ENCODE data around the gene ABHD6. TPM values are rescaled to one million over a fixed set of nuclear protein-coding genes. Genes with fewer than 3 reads are reported as not detected.
"Not testable (repeated sequence)": the region's sequence is repeated elsewhere in the genome, so short reads cannot be mapped to it uniquely, and the experiment has no call there.

Gene ABHD6
- total RNA-seq, 2 donors from 2014 or later: 2.1 to 2.9 TPM

DNA sequence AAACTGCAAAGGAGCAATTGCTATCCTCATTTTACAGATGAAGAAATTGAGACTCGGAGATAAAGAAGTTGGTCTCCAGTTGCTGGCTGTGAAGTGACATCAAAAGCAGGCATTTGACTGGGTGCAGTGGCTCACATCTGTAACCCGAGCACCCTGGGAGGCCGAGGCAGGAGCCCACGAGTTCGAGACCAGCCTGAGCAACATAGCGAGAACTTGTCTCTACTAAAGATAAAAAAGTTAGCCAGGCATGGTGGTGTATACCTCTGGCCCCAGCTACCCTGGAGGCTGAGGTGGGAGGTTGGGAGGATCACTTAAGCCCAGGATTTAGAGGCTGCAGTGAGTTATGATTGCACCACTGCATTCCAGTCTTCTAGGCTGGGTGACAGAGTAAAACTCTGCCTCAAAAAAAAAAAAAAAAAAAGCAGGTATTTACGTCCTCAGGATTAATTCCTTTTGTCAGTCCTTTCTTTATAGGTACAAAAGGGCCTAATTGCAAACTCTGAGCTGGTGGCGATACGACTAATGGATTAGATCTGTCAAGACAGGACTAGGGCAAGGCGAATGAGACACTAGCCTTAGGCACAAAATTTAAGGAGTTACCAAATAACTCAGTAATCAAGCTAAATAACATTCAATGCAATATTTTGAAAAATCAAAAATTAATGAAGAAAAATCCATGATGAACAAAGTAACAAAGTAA is 20.9 kb upstream of the ABHD6 start:
- Mint-ChIP-seq H3K4me1 (peaks cover 14% of the 10 kb centered on the region), H3K27me3 (peaks cover 17% of the 10 kb centered on the region), H3K4me3 (no peak overlapping the region), H3K27ac (no peak overlapping the region), H3K36me3 (ENCODE audit: low read depth) (no peaks in the 10 kb centered on the region)
- ATAC-seq: no peak
- H3K9me3 ChIP-seq (ENCODE audit: control insufficient read depth, low read length, poor library complexity, severe bottlenecking): no peaks in the 10 kb centered on the region
- no peak for DNase-seq

DNA sequence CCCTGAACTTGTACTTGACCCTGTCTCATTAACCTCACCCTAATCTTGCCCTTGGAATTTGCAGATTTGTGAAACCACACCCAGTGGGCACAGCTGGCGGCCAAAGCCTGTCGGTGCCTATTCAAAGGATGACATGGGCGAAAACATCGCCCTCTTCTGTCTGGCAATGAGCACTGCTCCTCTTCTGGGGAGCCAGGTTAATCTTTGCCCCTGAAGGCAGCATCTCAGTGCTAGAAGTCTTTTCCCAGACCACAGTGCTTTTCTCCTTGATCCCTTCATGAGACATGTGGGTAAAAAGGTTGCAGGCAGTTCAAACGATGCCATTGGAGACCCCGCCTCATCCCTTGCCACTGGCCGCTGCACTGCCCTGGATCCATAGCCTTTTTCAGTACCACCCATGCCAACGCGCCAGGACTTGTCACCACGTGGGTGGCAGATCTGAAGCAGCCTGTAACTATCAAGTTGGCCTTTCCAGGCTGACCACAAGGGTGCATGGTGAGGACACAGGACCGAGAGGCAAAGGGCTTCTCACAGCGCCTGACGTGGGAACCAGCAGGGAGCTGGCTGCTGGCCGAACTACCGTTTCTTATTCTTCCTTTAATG is 20.3 kb upstream of the ABHD6 start:
- Mint-ChIP-seq H3K27me3 (peaks cover 17% of the 10 kb centered on the region), H3K27ac (no peak overlapping the region), H3K36me3 (ENCODE audit: low read depth) (no peaks in the 10 kb centered on the region), H3K4me1 (peaks cover 12% of the 10 kb centered on the region), H3K4me3 (peak overlapping the region; percentile 31)
- no peaks in the 10 kb centered on the region for H3K9me3 ChIP-seq (ENCODE audit: control insufficient read depth, low read length, poor library complexity, severe bottlenecking)
- peak; percentile 18 to 43 (median 27) for DNase-seq
- ATAC-seq: peak; percentile 90

DNA sequence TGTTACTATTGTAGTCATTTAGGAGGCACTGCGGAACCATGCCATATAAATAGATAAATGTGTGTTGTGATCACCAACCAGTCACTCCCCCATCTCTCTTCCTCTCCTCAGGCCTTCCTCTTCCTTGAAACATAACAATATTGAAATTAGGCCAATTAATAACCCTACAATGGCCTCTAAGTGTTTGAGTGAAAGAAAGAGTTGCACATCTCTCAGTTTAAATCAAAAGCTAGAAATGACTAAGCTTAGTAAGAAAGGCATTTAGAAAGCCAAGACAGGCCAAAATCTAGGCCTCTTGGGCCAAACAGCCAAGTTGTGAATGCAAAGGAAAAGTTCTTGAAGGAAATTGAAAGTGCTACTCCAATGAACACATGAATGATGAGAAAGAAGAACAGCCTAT is 18.7 kb upstream of the ABHD6 start:
- H3K27me3 Mint-ChIP-seq: peaks cover 17% of the 10 kb centered on the region
- ATAC-seq (no peak), DNase-seq (no peak)
- H3K9me3 ChIP-seq (ENCODE audit: control insufficient read depth, low read length, poor library complexity, severe bottlenecking): no peaks in the 10 kb centered on the region
- H3K4me3 Mint-ChIP-seq: no peak overlapping the region
- peak overlapping the region; percentile 45 for H3K27ac Mint-ChIP-seq
- no peaks in the 10 kb centered on the region for H3K36me3 Mint-ChIP-seq (ENCODE audit: low read depth)
- H3K4me1 Mint-ChIP-seq: peaks cover 12% of the 10 kb centered on the region

DNA sequence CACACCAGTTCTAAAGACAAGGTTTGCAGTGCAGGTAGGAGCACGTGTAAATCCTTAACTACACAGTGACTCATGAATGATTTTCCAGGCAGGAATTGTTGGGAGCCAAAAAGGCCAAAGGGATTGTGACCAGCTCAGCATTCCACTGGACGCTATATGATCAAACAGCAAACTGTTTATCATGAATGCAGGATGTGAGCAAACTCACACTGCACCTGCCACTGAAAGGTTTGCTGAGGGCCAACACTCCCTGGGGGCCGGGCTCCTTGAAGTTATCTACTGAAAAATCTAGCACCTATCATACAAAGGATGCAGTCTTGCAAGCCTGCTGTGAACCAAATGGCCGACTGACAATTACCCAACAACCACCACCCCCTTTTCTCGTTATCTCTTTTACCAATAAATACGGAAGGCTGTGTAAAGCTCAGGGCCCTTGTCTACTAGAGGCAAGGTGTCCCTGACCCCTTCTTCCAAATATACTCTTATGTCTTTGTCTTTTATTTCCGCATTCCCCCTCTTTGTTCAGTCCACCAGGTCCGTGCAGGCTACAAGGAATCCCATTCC is 15.3 kb upstream of the ABHD6 start:
- H3K27me3 Mint-ChIP-seq: peaks cover 8% of the 10 kb centered on the region
- ATAC-seq (no peak), DNase-seq (no peak)
- H3K4me1 Mint-ChIP-seq: peaks cover 3% of the 10 kb centered on the region
- no peak overlapping the region for H3K27ac Mint-ChIP-seq
- no peaks in the 10 kb centered on the region for H3K9me3 ChIP-seq (ENCODE audit: control insufficient read depth, low read length, poor library complexity, severe bottlenecking)
- H3K4me3 Mint-ChIP-seq: no peak overlapping the region
- no peaks in the 10 kb centered on the region for H3K36me3 Mint-ChIP-seq (ENCODE audit: low read depth)

DNA sequence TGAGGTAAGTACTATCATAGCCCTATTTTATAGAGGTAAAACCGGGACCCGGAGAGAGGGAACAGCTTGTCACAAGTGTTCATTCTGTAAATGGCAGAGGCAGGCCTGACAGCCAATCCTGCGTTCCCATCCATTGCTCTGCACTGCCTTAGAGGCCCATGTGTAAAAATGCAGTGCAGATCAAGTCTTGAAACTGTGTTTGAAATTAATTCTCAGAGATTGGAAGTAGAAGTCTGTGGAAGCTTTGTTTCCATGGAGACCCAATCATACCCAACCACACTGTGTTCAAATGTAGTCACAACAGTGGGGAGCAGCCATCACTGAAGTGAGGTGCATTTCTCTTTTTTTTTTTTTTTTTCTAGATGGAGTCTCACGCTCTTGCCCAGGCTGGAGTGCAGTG is 13.7 kb upstream of the ABHD6 start:
- no peaks in the 10 kb centered on the region for H3K4me1 Mint-ChIP-seq
- no peak overlapping the region for H3K4me3 Mint-ChIP-seq
- ATAC-seq: no peak
- H3K27me3 Mint-ChIP-seq: peaks cover 12% of the 10 kb centered on the region
- H3K9me3 ChIP-seq (ENCODE audit: control insufficient read depth, low read length, poor library complexity, severe bottlenecking): no peaks in the 10 kb centered on the region
- H3K36me3 Mint-ChIP-seq (ENCODE audit: low read depth): no peaks in the 10 kb centered on the region
- no peak overlapping the region for H3K27ac Mint-ChIP-seq
- DNase-seq: no peak

DNA sequence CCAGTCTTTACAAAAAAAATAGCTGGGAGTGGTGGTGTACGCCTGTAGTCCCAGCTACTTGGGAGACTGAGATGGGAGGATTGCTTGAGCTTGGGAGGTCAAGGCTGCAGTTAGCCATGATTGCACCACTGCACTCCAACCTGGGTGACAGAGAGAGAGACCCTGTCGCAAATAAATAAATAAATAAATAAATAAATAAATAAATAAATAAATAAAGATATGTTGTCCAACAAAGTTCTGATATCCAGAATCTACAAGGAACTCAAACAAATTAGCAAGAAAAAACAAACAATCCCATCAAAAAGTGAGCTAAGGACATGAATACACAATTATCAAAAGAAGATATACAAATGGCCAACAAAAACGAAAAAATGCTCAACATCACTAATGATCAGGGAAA is 9.7 kb upstream of the ABHD6 start:
- not testable (repeated sequence) for H3K9me3 ChIP-seq (ENCODE audit: control insufficient read depth, low read length, poor library complexity, severe bottlenecking); H3K27ac Mint-ChIP-seq; ATAC-seq; H3K4me3 Mint-ChIP-seq; H3K4me1 Mint-ChIP-seq; H3K36me3 Mint-ChIP-seq (ENCODE audit: low read depth); DNase-seq
- H3K27me3 Mint-ChIP-seq: peaks cover 38% of the 10 kb centered on the region

DNA sequence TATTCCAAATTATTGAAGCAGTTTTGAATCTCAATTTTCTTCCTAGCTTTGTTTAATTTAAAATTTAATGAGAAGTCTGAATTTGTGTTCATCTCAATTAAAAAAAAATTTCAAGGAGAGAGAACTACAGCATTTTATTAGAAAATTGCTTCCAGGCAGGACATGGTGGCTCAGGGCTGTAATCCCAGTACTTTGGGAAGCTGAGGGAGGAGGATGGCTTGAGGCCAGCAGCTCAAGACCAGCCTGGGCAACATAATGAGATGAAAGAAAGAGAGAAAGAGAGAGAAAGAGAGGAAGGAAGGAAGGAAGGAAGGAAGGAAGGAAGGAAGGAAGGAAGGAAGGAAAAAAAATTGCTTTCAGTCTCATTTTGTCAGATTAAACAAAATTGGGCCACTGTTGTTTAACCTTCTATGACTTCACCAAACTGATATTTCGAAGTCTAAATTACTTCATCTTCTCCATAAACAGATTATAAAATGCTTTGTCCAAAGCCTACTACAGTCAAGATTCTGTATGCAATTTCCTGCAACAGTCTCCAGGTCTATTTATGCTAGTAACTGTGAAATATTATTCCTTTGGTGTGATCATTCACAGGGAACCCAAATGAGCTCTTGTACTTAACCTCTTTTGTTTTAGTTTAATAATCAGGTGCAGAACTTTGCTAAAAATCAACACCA is 6.6 kb upstream of the ABHD6 start:
- H3K27me3 Mint-ChIP-seq: peaks cover 51% of the 10 kb centered on the region
- H3K36me3 Mint-ChIP-seq (ENCODE audit: low read depth): no peaks in the 10 kb centered on the region
- H3K9me3 ChIP-seq (ENCODE audit: control insufficient read depth, low read length, poor library complexity, severe bottlenecking): no peaks in the 10 kb centered on the region
- no peak overlapping the region for H3K4me3 Mint-ChIP-seq
- peaks cover 5% of the 10 kb centered on the region for H3K4me1 Mint-ChIP-seq
- ATAC-seq (no peak), DNase-seq (no peak)
- H3K27ac Mint-ChIP-seq: no peak overlapping the region

DNA sequence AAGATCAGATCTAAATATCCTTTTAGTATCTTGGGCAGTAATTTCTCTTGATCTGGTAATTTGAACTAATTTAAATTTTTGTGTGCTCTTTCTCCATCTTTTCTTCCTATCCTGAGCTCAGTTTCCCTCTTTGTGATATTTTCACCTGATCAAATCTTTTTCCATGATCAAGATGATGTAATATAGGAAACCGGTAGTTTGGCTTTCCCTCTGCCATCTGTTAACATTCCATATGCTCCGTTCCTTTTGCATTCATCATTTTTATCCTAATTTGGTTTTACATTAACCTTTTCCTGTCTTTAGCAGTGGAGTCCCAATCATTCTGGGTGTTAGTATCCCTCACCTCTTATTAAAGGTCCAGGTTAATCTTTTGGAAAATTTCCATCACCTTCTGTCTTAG is 5.9 kb upstream of the ABHD6 start:
- DNase-seq: no peak
- Mint-ChIP-seq H3K27ac (peak overlapping the region; percentile 19), H3K27me3 (peaks cover 56% of the 10 kb centered on the region), H3K4me1 (peaks cover 9% of the 10 kb centered on the region), H3K36me3 (ENCODE audit: low read depth) (no peaks in the 10 kb centered on the region), H3K4me3 (no peak overlapping the region)
- ATAC-seq: no peak
- H3K9me3 ChIP-seq (ENCODE audit: control insufficient read depth, low read length, poor library complexity, severe bottlenecking): no peaks in the 10 kb centered on the region

DNA sequence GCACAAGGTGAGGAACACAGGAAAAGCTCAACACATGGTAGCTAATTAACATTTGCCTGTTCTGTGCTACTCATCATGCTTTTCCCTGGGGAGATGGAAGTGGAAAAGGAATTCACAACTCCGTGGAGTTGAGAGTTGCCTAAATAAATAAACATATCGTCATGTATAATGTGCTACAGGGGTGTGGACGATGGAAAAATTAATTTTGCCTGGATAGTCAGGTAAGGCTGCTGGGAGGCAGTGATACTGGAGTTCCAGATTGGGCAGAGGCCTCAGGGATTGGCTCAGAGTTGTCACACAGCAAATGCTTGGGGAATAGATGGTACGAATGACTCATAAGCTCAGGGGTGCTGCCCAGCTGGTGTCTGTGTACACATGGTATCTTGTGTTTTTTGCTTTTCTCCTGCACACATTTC is 3.1 kb upstream of the ABHD6 start:
- H3K36me3 Mint-ChIP-seq (ENCODE audit: low read depth): no peaks in the 10 kb centered on the region
- H3K4me1 Mint-ChIP-seq: peaks cover 15% of the 10 kb centered on the region
- no peak for ATAC-seq
- H3K27me3 Mint-ChIP-seq: peaks cover 45% of the 10 kb centered on the region
- H3K4me3 Mint-ChIP-seq: no peak overlapping the region
- DNase-seq: no peak
- no peaks in the 10 kb centered on the region for H3K9me3 ChIP-seq (ENCODE audit: control insufficient read depth, low read length, poor library complexity, severe bottlenecking)
- H3K27ac Mint-ChIP-seq: no peak overlapping the region

DNA sequence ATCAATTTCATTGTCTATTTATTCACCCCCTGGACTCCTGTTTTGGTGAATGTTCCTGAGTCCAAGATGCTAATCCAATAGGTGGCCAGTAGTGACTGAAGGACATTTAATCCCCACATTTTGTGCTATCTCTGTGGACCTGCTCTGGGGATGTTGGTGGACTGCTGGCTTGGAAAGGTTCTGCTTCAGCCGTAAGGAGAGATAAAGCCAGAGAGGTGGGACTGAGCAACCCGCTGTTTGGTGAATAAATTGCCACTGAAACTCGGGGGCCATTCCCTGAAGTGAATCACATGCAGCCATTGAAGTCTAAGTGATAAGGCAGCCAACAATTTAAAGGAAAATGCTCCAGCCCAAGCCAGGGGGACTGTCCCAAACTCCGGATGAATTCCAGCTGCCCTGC is 1.6 kb upstream of the ABHD6 start:
- no peak for ATAC-seq
- Mint-ChIP-seq H3K36me3 (ENCODE audit: low read depth) (no peaks in the 10 kb centered on the region), H3K4me1 (peaks cover 13% of the 10 kb centered on the region), H3K27ac (peak overlapping the region; percentile 47), H3K27me3 (peaks cover 32% of the 10 kb centered on the region), H3K4me3 (peak overlapping the region; percentile 97)
- no peak for DNase-seq
- no peaks in the 10 kb centered on the region for H3K9me3 ChIP-seq (ENCODE audit: control insufficient read depth, low read length, poor library complexity, severe bottlenecking)

DNA sequence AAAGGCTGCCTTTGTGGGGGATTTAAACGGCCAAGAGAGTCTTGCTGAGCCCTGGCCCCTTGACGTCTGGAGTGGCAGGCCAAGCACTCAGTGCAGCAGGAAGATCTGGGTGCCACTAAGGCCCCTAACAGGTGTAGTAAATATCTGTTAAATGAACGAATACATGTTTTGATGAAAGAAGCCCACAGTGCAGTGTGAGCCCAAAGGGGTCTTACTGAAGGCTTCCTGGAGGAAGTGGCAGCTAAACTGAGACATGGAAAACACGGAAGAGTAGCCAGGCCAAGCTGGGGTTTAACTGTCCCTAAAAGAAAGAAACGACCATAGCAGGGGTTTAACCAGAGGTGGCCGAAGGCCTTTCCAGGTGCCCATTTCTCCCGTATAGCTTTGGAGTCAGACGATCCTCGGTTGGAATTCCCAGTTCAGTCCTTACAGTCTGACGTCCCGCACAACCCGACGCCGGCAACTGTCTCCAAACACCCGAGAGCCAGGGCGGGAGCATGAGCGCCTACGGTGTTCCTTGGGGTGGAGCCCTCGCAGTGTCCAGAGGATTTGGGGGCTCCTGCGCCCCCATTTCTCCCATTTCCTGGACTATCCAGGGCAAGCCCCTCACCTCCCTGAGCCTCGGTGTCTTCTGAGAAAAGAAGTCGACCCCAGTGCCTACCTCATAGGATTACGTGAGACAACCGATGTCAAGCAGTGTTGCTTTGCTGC is 910 bp upstream of the ABHD6 start:
- peak overlapping the region; percentile 97 for H3K4me3 Mint-ChIP-seq
- peaks cover 25% of the 10 kb centered on the region for H3K27me3 Mint-ChIP-seq
- ATAC-seq (no peak), DNase-seq (no peak)
- H3K4me1 Mint-ChIP-seq: peaks cover 15% of the 10 kb centered on the region
- no peaks in the 10 kb centered on the region for H3K9me3 ChIP-seq (ENCODE audit: control insufficient read depth, low read length, poor library complexity, severe bottlenecking)
- peak overlapping the region; percentile 47 for H3K27ac Mint-ChIP-seq
- H3K36me3 Mint-ChIP-seq (ENCODE audit: low read depth): no peaks in the 10 kb centered on the region

DNA sequence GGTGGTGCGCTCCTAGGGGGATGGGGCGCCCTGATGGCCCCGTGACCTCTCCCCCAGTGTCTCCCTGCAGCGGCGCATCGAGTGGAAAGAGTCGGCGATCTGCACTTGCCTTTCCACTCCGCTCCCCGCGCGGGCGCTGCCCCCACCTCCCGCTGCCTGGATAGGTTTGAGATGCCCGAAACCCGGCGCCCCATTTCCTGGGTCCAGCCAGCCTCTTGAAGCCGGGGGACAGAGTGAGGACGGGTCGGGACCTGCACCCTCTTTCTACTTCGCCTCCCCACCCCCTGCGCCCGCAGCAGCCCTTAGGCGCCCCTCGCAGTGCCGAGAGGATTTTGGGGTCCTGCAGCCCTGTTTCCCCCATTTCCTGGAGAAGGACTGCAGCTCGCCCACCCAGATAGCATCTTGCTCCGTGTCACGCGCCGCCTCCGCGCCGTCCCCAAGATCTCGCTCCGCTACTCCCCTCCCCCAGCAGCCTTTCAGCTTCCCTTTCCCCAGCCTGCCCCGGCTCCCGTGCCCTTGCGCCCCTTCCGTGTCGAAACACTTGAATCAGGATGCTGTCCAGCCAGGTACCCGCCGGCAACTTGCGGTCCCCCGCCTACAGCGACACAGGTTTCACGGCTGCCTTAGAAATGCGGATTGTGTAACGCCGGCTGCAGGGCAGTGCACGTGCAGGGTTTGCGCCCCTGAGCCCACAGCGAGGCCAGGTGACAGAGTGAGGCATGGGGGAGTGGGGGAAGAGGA is 519 bp downstream of the ABHD6 start:
- peak overlapping the region; percentile 97 for H3K4me3 Mint-ChIP-seq
- H3K27ac Mint-ChIP-seq: peak overlapping the region; percentile 86
- no peaks in the 10 kb centered on the region for H3K36me3 Mint-ChIP-seq (ENCODE audit: low read depth)
- peaks cover 18% of the 10 kb centered on the region for H3K4me1 Mint-ChIP-seq
- H3K9me3 ChIP-seq (ENCODE audit: control insufficient read depth, low read length, poor library complexity, severe bottlenecking): no peaks in the 10 kb centered on the region
- H3K27me3 Mint-ChIP-seq: peaks cover 18% of the 10 kb centered on the region
- ATAC-seq (peak; percentile 61), DNase-seq (peak in 1 of 3 donors; percentile 13)

Measured in T-helper 17 cell (primary cell).